Gastroesophageal sphincter (tissue), 3 donors: ENCODE measurements around the gene COL18A1.

ENCODE experiments used
- POLR2AphosphoS5 ChIP-seq: sonication (generic); formaldehyde crosslinking; IDR thresholded peaks from one replicate; pipeline ENCODE4 v1.6.1; 2017; ENCODE audit warnings: antibody characterized with exemption
- TF ChIP-seq, protein P1 (sequence below), 4 experiments: fragments of 200-600 bp in 2 of 4; fragments of 450-650 bp in 2 of 4; sonication (generic) in 1 of 4; IDR thresholded peaks; one replicate each; pipeline ENCODE4 v1.5.1; 2017 to 2019; ENCODE audit warnings: antibody characterized with exemption in 4 of 4, mild to moderate bottlenecking in 2 of 4, moderate library complexity in 2 of 4

GRCh38 chr21:45560106-45561021, 155.4 kb downstream of the COL18A1 start:
- TF ChIP-seq, protein P1, sequence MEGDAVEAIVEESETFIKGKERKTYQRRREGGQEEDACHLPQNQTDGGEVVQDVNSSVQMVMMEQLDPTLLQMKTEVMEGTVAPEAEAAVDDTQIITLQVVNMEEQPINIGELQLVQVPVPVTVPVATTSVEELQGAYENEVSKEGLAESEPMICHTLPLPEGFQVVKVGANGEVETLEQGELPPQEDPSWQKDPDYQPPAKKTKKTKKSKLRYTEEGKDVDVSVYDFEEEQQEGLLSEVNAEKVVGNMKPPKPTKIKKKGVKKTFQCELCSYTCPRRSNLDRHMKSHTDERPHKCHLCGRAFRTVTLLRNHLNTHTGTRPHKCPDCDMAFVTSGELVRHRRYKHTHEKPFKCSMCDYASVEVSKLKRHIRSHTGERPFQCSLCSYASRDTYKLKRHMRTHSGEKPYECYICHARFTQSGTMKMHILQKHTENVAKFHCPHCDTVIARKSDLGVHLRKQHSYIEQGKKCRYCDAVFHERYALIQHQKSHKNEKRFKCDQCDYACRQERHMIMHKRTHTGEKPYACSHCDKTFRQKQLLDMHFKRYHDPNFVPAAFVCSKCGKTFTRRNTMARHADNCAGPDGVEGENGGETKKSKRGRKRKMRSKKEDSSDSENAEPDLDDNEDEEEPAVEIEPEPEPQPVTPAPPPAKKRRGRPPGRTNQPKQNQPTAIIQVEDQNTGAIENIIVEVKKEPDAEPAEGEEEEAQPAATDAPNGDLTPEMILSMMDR (IDR thresholded peaks at IDR 0.05) = no peak
- TF ChIP-seq POLR2AphosphoS5 = no peak
